Measurements from ENCODE around the gene BAAT. TPM values are rescaled to one million over a fixed set of nuclear protein-coding genes. Genes with fewer than 3 reads are reported as not detected.
"Not testable (repeated sequence)": the region's sequence is repeated elsewhere in the genome, so short reads cannot be mapped to it uniquely, and the experiment has no call there.

Gene BAAT
- under 1 TPM; 0.17 to 0.37 TPM for total RNA-seq
- under 1 TPM; 0.03 to 0.26 TPM for polyA plus RNA-seq
- long read RNA-seq, donor 1, partial matches to known transcripts, result 0 of 1 reads
- long read RNA-seq, donor 1, other reads (novel, unspliced or antisense), result 0 of 1 reads
- long read RNA-seq, donor 2, result 0 reads
- long read RNA-seq, donor 3, result 0 reads
- long read RNA-seq, donor 4, result 0 reads
- long read RNA-seq, donor 5, partial matches to known transcripts, result 0 of 3 reads
- long read RNA-seq, donor 5, other reads (novel, unspliced or antisense), result 0 of 3 reads

- not testable (repeated sequence) for H3K9me3 ChIP-seq (ENCODE audit: control insufficient read depth in 4 of 4, insufficient read depth in 3 of 4, low read length in 3 of 4); H3K27ac ChIP-seq (ENCODE audit: low read depth in 1 of 2, low read length in 1 of 2); H3K4me3 ChIP-seq; H3K27me3 ChIP-seq (ENCODE audit: control insufficient read depth in 3 of 3, insufficient read depth in 3 of 3, low read length in 2 of 3); ATAC-seq (ENCODE audit: insufficient read depth, low FRiP score); H3K9ac ChIP-seq (ENCODE audit: insufficient read depth in 1 of 2, low read length in 2 of 2); DNase-seq; H3K36me3 ChIP-seq (ENCODE audit: control insufficient read depth in 4 of 4, insufficient read depth in 4 of 4, low read length in 4 of 4); H3K4me1 ChIP-seq (ENCODE audit: control insufficient read depth in 5 of 5, insufficient read depth in 5 of 5, low read length in 5 of 5)
- 96% methylated on average over 11 of the region's 11 CpGs for WGBS, 2 donors
Measured at GRCh38 chr9:101384873-101385536, at the start of gene BAAT. Gene BAAT, minus strand, starts transcription at chr9:101385006. Its CDS starts 13,602 bp downstream, at chr9:101371404.

GRCh38 chr9:101433229-101433628, 48.4 kb upstream of the BAAT start:
- H3K9ac ChIP-seq (ENCODE audit: insufficient read depth in 1 of 2, low read length in 2 of 2), result no peak overlapping the region
- no peaks in the 10 kb centered on the region for H3K36me3 ChIP-seq (ENCODE audit: control insufficient read depth in 4 of 4, insufficient read depth in 4 of 4, low read length in 4 of 4)
- no peak for ATAC-seq (ENCODE audit: insufficient read depth, low FRiP score)
- H3K27me3 ChIP-seq (ENCODE audit: control insufficient read depth in 3 of 3, insufficient read depth in 3 of 3, low read length in 2 of 3), result no peaks in the 10 kb centered on the region
- no peak for DNase-seq
- no peak for TF ChIP-seq CTCF (IDR thresholded peaks at IDR 0.05; ENCODE audit: control extremely low read depth, extremely low read depth)
- H3K9me3 ChIP-seq (ENCODE audit: control insufficient read depth in 4 of 4, insufficient read depth in 3 of 4, low read length in 3 of 4), result no peaks in the 10 kb centered on the region
- WGBS, 2 donors, result 81 to 82% methylated on average over 3 of the region's 3 CpGs
- H3K27ac ChIP-seq (ENCODE audit: low read depth in 1 of 2, low read length in 1 of 2), result no peak overlapping the region
- peaks cover 0 to 2% (median 0%) of the 10 kb centered on the region in 5 donors for H3K4me1 ChIP-seq (ENCODE audit: control insufficient read depth in 5 of 5, insufficient read depth in 5 of 5, low read length in 5 of 5)
- no peak overlapping the region for H3K4me3 ChIP-seq

- no peak overlapping the region for H3K27ac ChIP-seq (ENCODE audit: low read depth in 1 of 2, low read length in 1 of 2)
- peaks cover 0 to 2% (median 0%) of the 10 kb centered on the region in 5 donors for H3K4me1 ChIP-seq (ENCODE audit: control insufficient read depth in 5 of 5, insufficient read depth in 5 of 5, low read length in 5 of 5)
- WGBS, 2 donors, result 94 to 100% methylated on average over 1 of the region's 1 CpG
- no peaks in the 10 kb centered on the region for H3K9me3 ChIP-seq (ENCODE audit: control insufficient read depth in 4 of 4, insufficient read depth in 3 of 4, low read length in 3 of 4)
- no peaks in the 10 kb centered on the region for H3K27me3 ChIP-seq (ENCODE audit: control insufficient read depth in 3 of 3, insufficient read depth in 3 of 3, low read length in 2 of 3)
- no peak for TF ChIP-seq CTCF (IDR thresholded peaks at IDR 0.05; ENCODE audit: control extremely low read depth, extremely low read depth)
- H3K4me3 ChIP-seq, result no peak overlapping the region
- H3K9ac ChIP-seq (ENCODE audit: insufficient read depth in 1 of 2, low read length in 2 of 2), result no peak overlapping the region
- H3K36me3 ChIP-seq (ENCODE audit: control insufficient read depth in 4 of 4, insufficient read depth in 4 of 4, low read length in 4 of 4), result no peaks in the 10 kb centered on the region
- DNase-seq, result no peak
- ATAC-seq (ENCODE audit: insufficient read depth, low FRiP score), result no peak
Measured at GRCh38 chr9:101432740-101433139, 47.9 kb upstream of the BAAT start.

- H3K9ac ChIP-seq (ENCODE audit: insufficient read depth in 1 of 2, low read length in 2 of 2), result no peak overlapping the region
- no peaks in the 10 kb centered on the region for H3K36me3 ChIP-seq (ENCODE audit: control insufficient read depth in 4 of 4, insufficient read depth in 4 of 4, low read length in 4 of 4)
Measured at GRCh38 chr9:101432171-101432570, 47.4 kb upstream of the BAAT start.

More at GRCh38 chr9:101432171-101432570, 47.4 kb upstream of the BAAT start:
- DNase-seq (no peak), ATAC-seq (ENCODE audit: insufficient read depth, low FRiP score) (no peak)
- Histone ChIP-seq H3K4me3 (no peak overlapping the region), H3K9me3 (ENCODE audit: control insufficient read depth in 4 of 4, insufficient read depth in 3 of 4, low read length in 3 of 4) (no peaks in the 10 kb centered on the region), H3K27me3 (ENCODE audit: control insufficient read depth in 3 of 3, insufficient read depth in 3 of 3, low read length in 2 of 3) (no peaks in the 10 kb centered on the region), H3K27ac (ENCODE audit: low read depth in 1 of 2, low read length in 1 of 2) (no peak overlapping the region), H3K4me1 (ENCODE audit: control insufficient read depth in 5 of 5, insufficient read depth in 5 of 5, low read length in 5 of 5) (peaks cover 0 to 2% (median 0%) of the 10 kb centered on the region in 5 donors)
- TF ChIP-seq CTCF (IDR thresholded peaks at IDR 0.05; ENCODE audit: control extremely low read depth, extremely low read depth), result no peak

Measured in lung (tissue), 16 donors.